ENCODE results near the gene APBB3.

The APBB3 gene

DNA sequence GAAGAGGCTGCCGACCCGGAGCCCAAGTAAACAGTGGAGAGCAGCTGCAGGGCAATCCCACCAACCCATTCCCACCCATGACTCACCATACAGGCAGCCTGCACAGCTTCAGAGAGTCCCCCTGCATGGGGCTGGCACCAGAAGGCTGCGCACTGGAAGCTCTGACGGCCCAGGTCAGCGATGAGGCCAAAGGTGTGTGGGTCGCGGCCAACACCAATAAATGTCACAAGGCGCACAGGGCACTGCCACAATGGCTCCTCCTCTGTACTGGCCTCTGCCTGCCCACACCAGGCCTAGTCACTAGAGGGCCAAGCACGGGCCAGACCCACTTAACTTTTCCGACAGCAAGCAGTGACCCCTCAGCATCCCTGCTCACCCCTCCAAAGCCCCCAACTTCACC, 4.2 kb downstream of the APBB3 start:
- DNase-seq (ENCODE audit: low read depth, low spot score): no peak
- peaks cover 36% of the 10 kb centered on the region for H3K36me3 ChIP-seq (ENCODE audit: insufficient read depth, insufficient read length, low read length)
- H3K9ac ChIP-seq (ENCODE audit: insufficient read length, low read depth): no peak overlapping the region
- H3K27me3 ChIP-seq (ENCODE audit: insufficient read depth, insufficient read length): no peaks in the 10 kb centered on the region
- H3K4me1 ChIP-seq (ENCODE audit: insufficient read depth, insufficient read length): peaks cover 3% of the 10 kb centered on the region
- TF ChIP-seq YY1 (IDR thresholded peaks at IDR 0.05; ENCODE audit: insufficient read depth, insufficient read length) (no peak), SUZ12 (IDR thresholded peaks at IDR 0.05; ENCODE audit: extremely low read depth, insufficient read depth, insufficient read length) (no peak), ZNF274 (IDR thresholded peaks at IDR 0.05; ENCODE audit: low read depth, low read length) (no peak)
- no peaks in the 10 kb centered on the region for H3K9me3 ChIP-seq (ENCODE audit: insufficient read depth, low read length)
- no peak overlapping the region for H3K4me3 ChIP-seq (ENCODE audit: insufficient read length, low read depth)

- DNase-seq (ENCODE audit: low read depth, low spot score): no peak
- TF ChIP-seq ZNF274 (IDR thresholded peaks at IDR 0.05; ENCODE audit: low read depth, low read length) (no peak), SUZ12 (IDR thresholded peaks at IDR 0.05; ENCODE audit: extremely low read depth, insufficient read depth, insufficient read length) (no peak), YY1 (IDR thresholded peaks at IDR 0.05; ENCODE audit: insufficient read depth, insufficient read length) (no peak)
- Histone ChIP-seq H3K9me3 (ENCODE audit: insufficient read depth, low read length) (no peaks in the 10 kb centered on the region), H3K27me3 (ENCODE audit: insufficient read depth, insufficient read length) (no peaks in the 10 kb centered on the region), H3K36me3 (ENCODE audit: insufficient read depth, insufficient read length, low read length) (peaks cover 46% of the 10 kb centered on the region), H3K4me1 (ENCODE audit: insufficient read depth, insufficient read length) (peaks cover 3% of the 10 kb centered on the region), H3K4me3 (ENCODE audit: insufficient read length, low read depth) (no peak overlapping the region), H3K9ac (ENCODE audit: insufficient read length, low read depth) (no peak overlapping the region)
These were observed 5.9 kb downstream of the APBB3 start for GRCh38 chr5:140558542-140558941.

GRCh38 chr5:140557965-140558364, 6.4 kb downstream of the APBB3 start:
- no peaks in the 10 kb centered on the region for H3K27me3 ChIP-seq (ENCODE audit: insufficient read depth, insufficient read length)
- DNase-seq (ENCODE audit: low read depth, low spot score): no peak
- TF ChIP-seq SUZ12 (IDR thresholded peaks at IDR 0.05; ENCODE audit: extremely low read depth, insufficient read depth, insufficient read length) (no peak), ZNF274 (IDR thresholded peaks at IDR 0.05; ENCODE audit: low read depth, low read length) (no peak), YY1 (IDR thresholded peaks at IDR 0.05; ENCODE audit: insufficient read depth, insufficient read length) (no peak)
- peaks cover 2% of the 10 kb centered on the region for H3K4me1 ChIP-seq (ENCODE audit: insufficient read depth, insufficient read length)
- H3K9ac ChIP-seq (ENCODE audit: insufficient read length, low read depth): peak overlapping the region; percentile 93
- H3K9me3 ChIP-seq (ENCODE audit: insufficient read depth, low read length): no peaks in the 10 kb centered on the region
- no peak overlapping the region for H3K4me3 ChIP-seq (ENCODE audit: insufficient read length, low read depth)
- peaks cover 52% of the 10 kb centered on the region for H3K36me3 ChIP-seq (ENCODE audit: insufficient read depth, insufficient read length, low read length)

GRCh38 chr5:140557136-140557805, 7.1 kb downstream of the APBB3 start, which contains the start of gene SRA1:
Gene SRA1 (minus strand): TSS chr5:140557473. CDS start chr5:140557452, 21 bp downstream.
- TF ChIP-seq YY1 (IDR thresholded peaks at IDR 0.05; ENCODE audit: insufficient read depth, insufficient read length) (no peak), ZNF274 (IDR thresholded peaks at IDR 0.05; ENCODE audit: low read depth, low read length) (no peak), SUZ12 (IDR thresholded peaks at IDR 0.05; ENCODE audit: extremely low read depth, insufficient read depth, insufficient read length) (no peak)
- Histone ChIP-seq H3K4me3 (ENCODE audit: insufficient read length, low read depth) (peak within 1 kb of the TSS; percentile 73), H3K9ac (ENCODE audit: insufficient read length, low read depth) (peak within 1 kb of the TSS; percentile 93), H3K36me3 (ENCODE audit: insufficient read depth, insufficient read length, low read length) (peaks cover 50% of the 10 kb centered on the region), H3K9me3 (ENCODE audit: insufficient read depth, low read length) (no peaks in the 10 kb centered on the region), H3K27me3 (ENCODE audit: insufficient read depth, insufficient read length) (no peaks in the 10 kb centered on the region), H3K4me1 (ENCODE audit: insufficient read depth, insufficient read length) (peaks cover 2% of the 10 kb centered on the region)
- peak; percentile 77 for DNase-seq (ENCODE audit: low read depth, low spot score)

DNA sequence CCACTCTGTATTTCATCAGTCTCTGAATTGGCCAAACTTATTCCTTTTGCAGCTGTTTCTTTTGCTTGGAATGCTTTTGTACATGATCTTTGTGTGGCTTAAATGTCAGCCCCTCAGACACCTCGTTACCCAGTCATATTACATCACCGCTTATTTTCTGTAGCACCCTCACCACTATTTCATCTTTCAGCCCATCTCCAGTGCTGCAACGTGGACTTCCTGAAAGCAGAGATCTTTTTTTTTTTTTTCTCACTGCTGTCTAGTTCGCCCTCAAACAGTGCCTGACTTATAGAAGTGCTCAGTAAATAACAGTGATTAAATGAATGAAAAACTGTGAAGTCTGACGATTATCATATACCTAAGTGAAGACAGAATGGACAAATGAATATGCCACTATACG, 8.0 kb downstream of the APBB3 start:
- Histone ChIP-seq H3K4me1 (ENCODE audit: insufficient read depth, insufficient read length) (peaks cover 2% of the 10 kb centered on the region), H3K9ac (ENCODE audit: insufficient read length, low read depth) (peak overlapping the region; percentile 93), H3K9me3 (ENCODE audit: insufficient read depth, low read length) (no peaks in the 10 kb centered on the region), H3K36me3 (ENCODE audit: insufficient read depth, insufficient read length, low read length) (peaks cover 51% of the 10 kb centered on the region), H3K4me3 (ENCODE audit: insufficient read length, low read depth) (peak overlapping the region; percentile 73), H3K27me3 (ENCODE audit: insufficient read depth, insufficient read length) (no peaks in the 10 kb centered on the region)
- no peak for DNase-seq (ENCODE audit: low read depth, low spot score)
- TF ChIP-seq YY1 (IDR thresholded peaks at IDR 0.05; ENCODE audit: insufficient read depth, insufficient read length) (no peak), ZNF274 (IDR thresholded peaks at IDR 0.05; ENCODE audit: low read depth, low read length) (no peak), SUZ12 (IDR thresholded peaks at IDR 0.05; ENCODE audit: extremely low read depth, insufficient read depth, insufficient read length) (no peak)

GRCh38 chr5:140555747-140556312, 8.6 kb downstream of the APBB3 start:
- Histone ChIP-seq H3K4me3 (ENCODE audit: insufficient read length, low read depth) (peak overlapping the region; percentile 73), H3K27me3 (ENCODE audit: insufficient read depth, insufficient read length) (no peaks in the 10 kb centered on the region), H3K9ac (ENCODE audit: insufficient read length, low read depth) (peak overlapping the region; percentile 5), H3K4me1 (ENCODE audit: insufficient read depth, insufficient read length) (peaks cover 2% of the 10 kb centered on the region), H3K9me3 (ENCODE audit: insufficient read depth, low read length) (no peaks in the 10 kb centered on the region), H3K36me3 (ENCODE audit: insufficient read depth, insufficient read length, low read length) (peaks cover 55% of the 10 kb centered on the region)
- DNase-seq (ENCODE audit: low read depth, low spot score): no peak
- TF ChIP-seq ZNF274 (IDR thresholded peaks at IDR 0.05; ENCODE audit: low read depth, low read length) (no peak), SUZ12 (IDR thresholded peaks at IDR 0.05; ENCODE audit: extremely low read depth, insufficient read depth, insufficient read length) (no peak), YY1 (IDR thresholded peaks at IDR 0.05; ENCODE audit: insufficient read depth, insufficient read length) (no peak)

GRCh38 chr5:140554454-140554853, 9.9 kb downstream of the APBB3 start:
- Histone ChIP-seq H3K4me1 (ENCODE audit: insufficient read depth, insufficient read length) (no peaks in the 10 kb centered on the region), H3K4me3 (ENCODE audit: insufficient read length, low read depth) (no peak overlapping the region), H3K36me3 (ENCODE audit: insufficient read depth, insufficient read length, low read length) (peaks cover 55% of the 10 kb centered on the region), H3K27me3 (ENCODE audit: insufficient read depth, insufficient read length) (no peaks in the 10 kb centered on the region), H3K9me3 (ENCODE audit: insufficient read depth, low read length) (no peaks in the 10 kb centered on the region), H3K9ac (ENCODE audit: insufficient read length, low read depth) (no peak overlapping the region)
- no peak for DNase-seq (ENCODE audit: low read depth, low spot score)
- TF ChIP-seq SUZ12 (IDR thresholded peaks at IDR 0.05; ENCODE audit: extremely low read depth, insufficient read depth, insufficient read length) (no peak), ZNF274 (IDR thresholded peaks at IDR 0.05; ENCODE audit: low read depth, low read length) (no peak), YY1 (IDR thresholded peaks at IDR 0.05; ENCODE audit: insufficient read depth, insufficient read length) (no peak)

Measured in NT2/D1 (cell line).